OCI-LY3 (cell line): ENCODE results near the gene FBXW7.

Experiments used
- CTCF ChIP-seq: fragments of 200-600, 300-600 bp; sonication (generic); IDR thresholded peaks from 2 replicates; pipeline ENCODE4 v1.5.1; 2014; ENCODE audit warnings: antibody characterized with exemption, low read length, low read depth
- EZH2phosphoT487 ChIP-seq: fragments of 200-600 bp; shearing (Covaris generic); IDR thresholded peaks from 2 replicates; pipeline ENCODE4 v1.6.1; 2018; ENCODE audit warnings: antibody characterized with exemption, mixed run types, low read depth

GRCh38 chr4:152321923-152322322, 214.0 kb downstream of the FBXW7 start:
- TF ChIP-seq CTCF, result no peak
- TF ChIP-seq EZH2phosphoT487, result no peak
